Spinal cord (tissue), 10 donors: ENCODE data around the gene TGM4. TPM values are rescaled to one million over a fixed set of nuclear protein-coding genes. Genes with fewer than 3 reads are reported as not detected.

Source experiments
- DNase-seq, 6 donors: peaks; one replicate each; pipeline versions ENCODE4 v3.0.0 to v3.0.0-alpha.2; 2013 to 2015; ENCODE audit warnings: low spot score in 6 of 6, low read depth in 4 of 6
- H3K27ac ChIP-seq: one replicate; pipeline ENCODE4 v1.5.1; 2013; ENCODE audit warnings: low read depth, low read length, control low read depth
- H3K27me3 ChIP-seq: one replicate; pipeline ENCODE4 v1.6.1; 2013; ENCODE audit warnings: low read length; ENCODE audit not compliant: control insufficient read depth, insufficient read depth
- H3K36me3 ChIP-seq: one replicate; pipeline ENCODE4 v1.6.1; 2013; ENCODE audit warnings: low read length; ENCODE audit not compliant: control insufficient read depth, insufficient read depth
- H3K4me1 ChIP-seq: one replicate; pipeline ENCODE4 v1.6.1; 2013; ENCODE audit warnings: low read length; ENCODE audit not compliant: control insufficient read depth, insufficient read depth
- H3K4me3 ChIP-seq: one replicate; pipeline ENCODE4 v1.5.1; 2013; ENCODE audit warnings: low read depth, low read length, control low read depth
- H3K9me3 ChIP-seq: one replicate; pipeline ENCODE4 v1.6.1; 2013; ENCODE audit warnings: low read length; ENCODE audit not compliant: control insufficient read depth, insufficient read depth
- whole genome bisulfite sequencing: methylation state at CpG from one replicate; pipeline ENCODE4 v1.1.5; 2013; ENCODE audit warnings: missing lambda C conversion rate; ENCODE audit not compliant: insufficient coverage; 5-methylcytosine and 5-hydroxymethylcytosine counted together
- polyA plus RNA-seq, 2 donors: library from polyadenylated mRNA; unstranded; fragments of 120-200 nt; gene quantifications; one replicate each; pipeline ENCODE4 v1.2.1, GENCODE V29; 2013; ENCODE audit not compliant: insufficient read length in 2 of 2
- total RNA-seq, 2 donors: library from RNA; depleted of rRNA in 1 of 2; stranded (reverse); fragments of 120-200 nt in 1 of 2; fragments of >200 nt in 1 of 2; gene quantifications; one replicate each; pipeline versions ENCODE4 v1.2.3 to v1.2.4, GENCODE V29; 2013 to 2014
- donor health status: healthy.

Gene TGM4
- total and polyA plus RNA-seq, 4 donors, result 0.06 to 0.17 (median 0.08) TPM; not detected in 1

DNA sequence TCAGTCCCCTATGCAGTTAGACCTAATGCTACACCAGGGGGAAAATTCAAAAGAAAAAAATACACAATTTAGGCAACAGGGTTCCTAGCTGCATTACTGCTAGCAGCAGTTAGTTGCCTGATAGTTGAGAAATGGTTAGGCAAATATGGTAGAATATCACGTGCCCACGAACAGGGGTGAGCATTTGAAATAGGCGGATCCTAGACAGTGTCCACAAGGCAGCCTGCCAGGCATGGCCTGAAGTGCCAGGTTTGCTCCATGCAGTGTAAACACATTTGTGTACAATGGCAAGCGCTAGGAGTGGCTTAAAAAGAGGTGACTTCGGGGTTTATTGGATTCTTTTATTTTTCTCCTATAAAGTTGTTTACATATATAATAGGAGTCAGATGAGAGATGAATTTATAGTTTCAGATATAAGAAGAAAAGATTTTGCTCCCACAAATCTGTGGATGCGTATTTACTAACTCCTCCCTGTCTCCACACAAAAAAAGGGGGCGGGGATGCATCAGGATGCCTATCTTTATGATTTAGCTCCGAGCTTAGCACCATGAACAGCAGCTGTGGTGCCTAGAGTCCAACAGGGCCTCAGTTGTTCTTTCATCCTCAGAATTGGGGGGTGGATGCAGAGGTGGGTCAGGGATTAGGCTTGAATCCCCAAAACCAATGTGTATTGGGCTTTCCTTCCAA lies 3.9 kb upstream of the TGM4 start:
- peaks cover 10% of the 10 kb centered on the region for H3K36me3 ChIP-seq
- H3K4me1 ChIP-seq, result no peaks in the 10 kb centered on the region
- H3K27me3 ChIP-seq, result no peaks in the 10 kb centered on the region
- H3K27ac ChIP-seq, result no peak overlapping the region
- no peak for DNase-seq
- H3K4me3 ChIP-seq, result no peak overlapping the region
- WGBS, result 84% methylated on average over 3 of the region's 8 CpGs
- H3K9me3 ChIP-seq, result peaks cover 2% of the 10 kb centered on the region

DNA sequence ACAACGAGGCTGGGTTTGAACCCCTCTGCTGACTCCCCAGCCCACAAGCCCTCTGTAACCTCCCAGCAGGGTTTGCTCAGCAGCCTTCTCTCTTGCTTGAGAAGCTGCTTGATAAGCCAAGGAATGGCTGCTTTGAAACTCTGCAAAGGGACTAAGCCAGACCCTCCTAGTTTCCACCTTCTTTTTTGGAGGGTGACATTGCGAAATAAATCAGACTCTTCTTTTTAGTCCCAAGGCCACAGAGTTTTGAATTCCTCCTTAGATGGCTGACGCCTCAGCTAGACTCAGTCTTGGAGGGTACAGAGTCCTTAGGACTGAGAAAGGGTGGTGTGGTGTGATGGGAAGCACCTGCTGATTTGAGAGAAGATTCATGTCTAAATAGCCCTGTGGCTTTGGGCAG lies 1.2 kb downstream of the TGM4 start:
- no peak for DNase-seq
- H3K4me1 ChIP-seq, result no peaks in the 10 kb centered on the region
- H3K4me3 ChIP-seq, result no peak overlapping the region
- H3K9me3 ChIP-seq, result no peaks in the 10 kb centered on the region
- H3K36me3 ChIP-seq, result no peaks in the 10 kb centered on the region
- 73% methylated on average over 2 of the region's 3 CpGs for WGBS
- H3K27ac ChIP-seq, result no peak overlapping the region
- no peaks in the 10 kb centered on the region for H3K27me3 ChIP-seq

DNA sequence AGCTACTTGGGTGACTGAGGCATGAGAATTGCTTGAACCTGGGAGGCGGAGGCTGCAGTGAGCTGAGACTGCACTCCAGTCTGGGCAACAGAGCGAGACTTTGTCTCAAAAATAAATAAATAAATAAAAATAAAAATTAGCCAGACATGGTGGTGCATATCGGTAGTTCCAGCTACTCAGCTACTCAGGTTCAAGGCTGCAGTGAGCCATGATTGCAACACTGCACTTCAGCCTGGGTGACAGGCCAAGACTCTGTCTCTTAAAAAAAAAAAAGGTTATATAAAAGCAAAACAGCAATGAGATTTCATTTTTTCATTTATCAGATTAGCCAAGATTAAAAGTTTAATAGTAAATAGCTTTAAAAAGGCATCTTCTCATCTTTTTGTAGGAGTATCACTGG lies 2.9 kb downstream of the TGM4 start:
- no peak for DNase-seq
- no peak overlapping the region for H3K4me3 ChIP-seq
- H3K27ac ChIP-seq, result no peak overlapping the region
- H3K27me3 ChIP-seq, result no peaks in the 10 kb centered on the region
- H3K4me1 ChIP-seq, result no peaks in the 10 kb centered on the region
- no peaks in the 10 kb centered on the region for H3K36me3 ChIP-seq
- no peaks in the 10 kb centered on the region for H3K9me3 ChIP-seq
- no CpG with 5 or more reads among the region's 3 CpGs for WGBS

DNA sequence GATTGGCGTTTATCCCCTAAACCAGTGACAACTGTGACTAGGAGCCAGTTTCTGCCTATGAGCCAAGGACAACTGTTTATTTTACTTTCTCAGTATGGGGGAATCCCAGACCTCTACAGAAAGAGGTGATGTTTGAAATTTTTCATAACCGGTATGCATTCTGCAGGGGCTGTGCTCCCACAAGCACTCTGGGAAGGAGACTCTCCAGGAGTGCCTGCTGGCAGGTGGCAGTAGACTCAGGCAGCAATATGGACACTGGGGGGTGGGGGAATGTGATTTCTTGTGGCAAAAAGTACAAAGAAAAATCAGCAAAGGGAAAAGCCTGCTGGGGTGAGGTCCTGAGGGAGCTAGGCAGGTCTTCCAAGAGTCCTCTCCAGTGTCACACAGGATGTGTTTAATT lies 5.9 kb downstream of the TGM4 start:
- Histone ChIP-seq H3K4me1 (peaks cover 6% of the 10 kb centered on the region), H3K36me3 (no peaks in the 10 kb centered on the region), H3K4me3 (no peak overlapping the region), H3K27me3 (no peaks in the 10 kb centered on the region), H3K9me3 (no peaks in the 10 kb centered on the region), H3K27ac (no peak overlapping the region)
- no peak for DNase-seq
- WGBS, result 70% methylated on average over 1 of the region's 2 CpGs

DNA sequence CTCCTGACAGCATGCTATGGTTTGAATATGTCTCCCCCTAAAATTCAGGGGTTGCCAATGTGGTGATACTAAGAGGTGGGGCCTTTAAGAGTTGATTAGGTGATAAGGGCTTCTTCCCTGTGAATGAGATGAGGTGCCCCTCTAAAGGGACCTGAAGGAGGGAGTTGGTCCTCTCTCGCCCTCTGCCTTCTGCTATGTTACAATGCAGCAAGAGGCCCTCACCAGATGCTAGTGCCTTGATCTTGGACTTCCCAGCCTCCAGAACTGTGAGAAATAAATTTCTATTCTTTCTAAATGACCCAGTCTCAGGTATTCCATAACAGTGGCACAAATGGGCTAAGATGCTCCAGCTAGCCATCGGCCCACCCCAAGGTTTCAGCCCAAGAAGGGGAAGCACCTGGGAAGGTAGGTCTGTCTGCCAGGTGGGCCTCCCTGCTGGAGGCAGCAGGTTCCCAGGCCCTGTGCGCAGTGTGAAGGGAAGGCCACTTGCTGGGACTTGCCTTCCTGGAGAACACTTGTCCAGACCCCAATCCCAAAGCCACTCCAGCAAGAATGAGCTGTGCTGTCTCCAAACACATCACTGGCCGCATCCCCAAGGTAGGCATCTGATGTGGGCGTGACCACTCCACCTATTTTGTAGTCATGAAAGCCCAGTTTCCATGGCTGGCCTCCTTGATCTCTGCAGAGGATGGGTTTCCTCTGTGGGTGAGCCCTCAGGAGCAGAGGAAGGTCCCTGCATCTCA lies 9.0 kb downstream of the TGM4 start:
- DNase-seq, result no peak
- no peak overlapping the region for H3K27ac ChIP-seq
- WGBS, result 95% methylated on average over 5 of the region's 5 CpGs
- H3K27me3 ChIP-seq, result no peaks in the 10 kb centered on the region
- H3K9me3 ChIP-seq, result no peaks in the 10 kb centered on the region
- H3K4me3 ChIP-seq, result no peak overlapping the region
- H3K36me3 ChIP-seq, result no peaks in the 10 kb centered on the region
- peaks cover 6% of the 10 kb centered on the region for H3K4me1 ChIP-seq

DNA sequence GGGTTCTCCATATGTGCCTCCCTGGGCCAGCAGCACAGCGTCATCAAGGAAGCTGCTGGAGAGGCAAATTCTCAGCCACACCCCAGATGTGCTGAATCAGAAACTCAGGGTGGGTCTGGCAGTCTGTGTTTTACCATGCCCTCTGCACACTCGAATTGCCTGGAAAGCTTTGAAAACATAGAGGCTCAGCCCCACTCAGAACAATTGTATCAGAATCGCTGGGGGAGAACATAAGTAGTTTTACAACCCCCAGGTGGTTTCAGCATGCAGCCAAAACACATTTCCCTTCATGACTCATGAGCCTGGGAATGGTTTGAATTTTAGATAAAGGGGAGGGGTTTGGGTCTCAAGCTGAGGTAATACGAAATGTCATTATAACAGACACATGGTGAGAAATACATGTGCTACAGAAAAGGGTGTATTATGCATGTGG lies 9.6 kb downstream of the TGM4 start:
- Histone ChIP-seq H3K27me3 (no peaks in the 10 kb centered on the region), H3K4me3 (no peak overlapping the region), H3K36me3 (no peaks in the 10 kb centered on the region), H3K4me1 (peaks cover 6% of the 10 kb centered on the region), H3K9me3 (no peaks in the 10 kb centered on the region), H3K27ac (no peak overlapping the region)
- peak in 4 of 6 donors; percentile 7 to 85 (median 52) for DNase-seq
- WGBS, result 48% methylated on average over 2 of the region's 4 CpGs

DNA sequence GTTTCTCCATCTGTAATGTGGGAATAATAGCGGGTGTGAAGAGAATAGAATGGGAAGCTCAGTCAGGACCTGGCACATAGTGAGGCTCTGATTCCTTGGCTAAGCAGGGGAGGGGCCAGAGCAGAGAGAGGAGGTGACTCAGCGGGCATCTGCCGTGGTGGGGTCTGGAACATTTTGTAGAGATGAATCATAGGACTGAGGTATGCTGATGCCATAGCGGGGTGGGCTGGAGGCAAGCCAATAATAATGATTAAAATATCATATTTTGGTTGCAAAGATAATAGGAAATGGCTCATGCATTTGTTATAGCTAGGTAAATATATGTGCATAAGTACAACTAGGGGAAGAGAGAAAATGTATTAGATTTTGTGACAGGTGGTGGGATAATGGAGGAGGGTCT lies 11.2 kb downstream of the TGM4 start:
- Histone ChIP-seq H3K4me1 (peaks cover 6% of the 10 kb centered on the region), H3K4me3 (no peak overlapping the region), H3K9me3 (no peaks in the 10 kb centered on the region), H3K27me3 (no peaks in the 10 kb centered on the region), H3K27ac (no peak overlapping the region), H3K36me3 (no peaks in the 10 kb centered on the region)
- 98% methylated on average over 4 of the region's 4 CpGs for WGBS
- DNase-seq, result no peak

DNA sequence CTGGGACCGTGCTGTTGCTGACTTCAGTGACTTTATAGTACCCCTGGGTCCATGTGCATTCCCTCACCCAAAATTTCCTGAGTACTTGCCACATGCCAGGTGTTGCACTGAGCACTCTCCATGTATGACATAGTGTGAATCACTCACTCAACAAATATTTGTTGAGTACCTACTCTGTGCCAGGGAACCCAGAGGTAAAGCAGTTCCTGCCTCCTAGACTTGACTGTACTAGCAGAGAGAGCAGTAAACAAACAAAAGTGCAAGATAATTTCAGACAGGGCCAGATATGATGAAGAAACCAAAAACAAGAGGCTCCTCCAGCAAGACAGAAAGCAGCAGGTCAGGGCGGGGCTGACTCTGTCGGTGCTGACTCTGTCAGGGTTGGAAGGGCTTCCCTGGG lies 12.2 kb downstream of the TGM4 start:
- Histone ChIP-seq H3K27ac (no peak overlapping the region), H3K9me3 (no peaks in the 10 kb centered on the region), H3K36me3 (no peaks in the 10 kb centered on the region), H3K4me3 (no peak overlapping the region), H3K27me3 (no peaks in the 10 kb centered on the region), H3K4me1 (peaks cover 6% of the 10 kb centered on the region)
- 59% methylated on average over 3 of the region's 3 CpGs for WGBS
- no peak for DNase-seq

DNA sequence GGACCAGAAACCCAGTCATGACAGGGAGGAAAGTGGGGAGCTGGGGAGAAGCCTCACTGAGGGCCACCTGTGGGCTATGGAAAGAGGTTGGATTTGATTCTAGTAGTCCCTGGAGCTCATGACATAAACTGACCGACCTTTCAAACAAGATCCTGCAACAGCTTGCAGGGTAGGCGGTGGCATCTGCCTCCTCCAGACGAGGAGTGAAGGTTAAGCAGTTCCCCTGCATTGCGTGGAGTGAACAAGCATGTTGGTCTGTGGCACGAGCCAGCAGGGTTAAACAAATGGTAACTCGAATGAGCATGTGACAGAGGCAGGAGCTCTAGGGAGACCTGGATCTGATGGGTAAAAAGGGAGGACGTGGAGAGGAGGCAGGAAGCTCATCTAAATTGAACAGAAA lies 12.7 kb downstream of the TGM4 start:
- Histone ChIP-seq H3K27ac (no peak overlapping the region), H3K4me1 (peaks cover 6% of the 10 kb centered on the region), H3K36me3 (no peaks in the 10 kb centered on the region), H3K27me3 (no peaks in the 10 kb centered on the region), H3K9me3 (no peaks in the 10 kb centered on the region), H3K4me3 (no peak overlapping the region)
- 83% methylated on average over 7 of the region's 7 CpGs for WGBS
- DNase-seq, result no peak

DNA sequence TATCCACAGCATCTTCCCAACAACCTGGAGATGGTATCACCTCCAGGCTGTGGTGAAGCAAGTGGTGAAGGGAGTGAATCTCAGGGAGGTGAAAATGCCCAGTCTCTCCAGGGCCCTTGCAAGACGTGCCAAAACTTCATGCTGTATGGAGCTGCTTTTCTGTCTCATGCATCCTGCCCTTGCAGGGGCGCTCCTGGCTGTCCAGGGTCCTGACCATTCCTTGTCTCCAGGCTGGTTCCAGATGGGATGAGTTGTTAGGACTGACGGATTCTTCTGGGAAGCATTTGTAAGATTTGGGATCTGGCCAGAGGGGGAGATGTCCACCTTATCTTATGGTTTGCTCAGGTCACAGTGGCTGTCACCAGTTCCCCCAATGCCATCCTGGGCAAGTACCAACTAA lies 15.8 kb downstream of the TGM4 start:
- Histone ChIP-seq H3K4me3 (no peak overlapping the region), H3K9me3 (no peaks in the 10 kb centered on the region), H3K4me1 (peaks cover 4% of the 10 kb centered on the region), H3K36me3 (no peaks in the 10 kb centered on the region), H3K27me3 (no peaks in the 10 kb centered on the region), H3K27ac (no peak overlapping the region)
- 63% methylated on average over 3 of the region's 3 CpGs for WGBS
- no peak for DNase-seq
